ENCODE results near the gene LSP1. TPM values are rescaled to one million over a fixed set of nuclear protein-coding genes. Genes with fewer than 3 reads are reported as not detected.

Gene LSP1
- total RNA-seq, 1 donor from 2014 or later, result not detected

- no peak for DNase-seq (ENCODE audit: low read depth)
- TF ChIP-seq, protein P1, sequence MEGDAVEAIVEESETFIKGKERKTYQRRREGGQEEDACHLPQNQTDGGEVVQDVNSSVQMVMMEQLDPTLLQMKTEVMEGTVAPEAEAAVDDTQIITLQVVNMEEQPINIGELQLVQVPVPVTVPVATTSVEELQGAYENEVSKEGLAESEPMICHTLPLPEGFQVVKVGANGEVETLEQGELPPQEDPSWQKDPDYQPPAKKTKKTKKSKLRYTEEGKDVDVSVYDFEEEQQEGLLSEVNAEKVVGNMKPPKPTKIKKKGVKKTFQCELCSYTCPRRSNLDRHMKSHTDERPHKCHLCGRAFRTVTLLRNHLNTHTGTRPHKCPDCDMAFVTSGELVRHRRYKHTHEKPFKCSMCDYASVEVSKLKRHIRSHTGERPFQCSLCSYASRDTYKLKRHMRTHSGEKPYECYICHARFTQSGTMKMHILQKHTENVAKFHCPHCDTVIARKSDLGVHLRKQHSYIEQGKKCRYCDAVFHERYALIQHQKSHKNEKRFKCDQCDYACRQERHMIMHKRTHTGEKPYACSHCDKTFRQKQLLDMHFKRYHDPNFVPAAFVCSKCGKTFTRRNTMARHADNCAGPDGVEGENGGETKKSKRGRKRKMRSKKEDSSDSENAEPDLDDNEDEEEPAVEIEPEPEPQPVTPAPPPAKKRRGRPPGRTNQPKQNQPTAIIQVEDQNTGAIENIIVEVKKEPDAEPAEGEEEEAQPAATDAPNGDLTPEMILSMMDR (conservative IDR thresholded peaks at IDR 0.05; ENCODE audit: low read depth, low read length), result no peak
- no peak overlapping the region for H3K4me3 ChIP-seq (ENCODE audit: low read depth, low read length)
Measured at GRCh38 chr11:1899686-1900085, 46.8 kb downstream of the LSP1 start.

DNA sequence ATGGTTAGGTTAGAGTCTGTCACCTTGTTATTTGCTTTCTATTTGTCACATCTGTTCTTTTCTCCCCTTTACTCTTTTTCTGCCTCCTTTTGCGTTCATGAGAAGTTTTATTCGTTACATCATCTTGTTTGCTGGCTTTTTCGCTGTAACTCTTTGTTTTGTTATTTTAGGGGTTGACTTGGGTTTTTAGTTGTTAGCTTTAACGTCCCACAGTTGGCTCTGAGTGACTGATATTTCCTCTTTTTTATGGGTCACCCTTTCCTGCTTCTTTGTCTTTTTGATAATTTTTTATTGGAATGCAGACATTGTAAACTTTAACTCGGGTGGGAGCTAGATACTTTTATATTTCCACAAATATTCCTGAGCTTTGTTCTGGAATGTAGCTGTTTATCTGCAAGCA is 53.3 kb downstream of the LSP1 start:
- DNase-seq (ENCODE audit: low read depth), result no peak

DNA sequence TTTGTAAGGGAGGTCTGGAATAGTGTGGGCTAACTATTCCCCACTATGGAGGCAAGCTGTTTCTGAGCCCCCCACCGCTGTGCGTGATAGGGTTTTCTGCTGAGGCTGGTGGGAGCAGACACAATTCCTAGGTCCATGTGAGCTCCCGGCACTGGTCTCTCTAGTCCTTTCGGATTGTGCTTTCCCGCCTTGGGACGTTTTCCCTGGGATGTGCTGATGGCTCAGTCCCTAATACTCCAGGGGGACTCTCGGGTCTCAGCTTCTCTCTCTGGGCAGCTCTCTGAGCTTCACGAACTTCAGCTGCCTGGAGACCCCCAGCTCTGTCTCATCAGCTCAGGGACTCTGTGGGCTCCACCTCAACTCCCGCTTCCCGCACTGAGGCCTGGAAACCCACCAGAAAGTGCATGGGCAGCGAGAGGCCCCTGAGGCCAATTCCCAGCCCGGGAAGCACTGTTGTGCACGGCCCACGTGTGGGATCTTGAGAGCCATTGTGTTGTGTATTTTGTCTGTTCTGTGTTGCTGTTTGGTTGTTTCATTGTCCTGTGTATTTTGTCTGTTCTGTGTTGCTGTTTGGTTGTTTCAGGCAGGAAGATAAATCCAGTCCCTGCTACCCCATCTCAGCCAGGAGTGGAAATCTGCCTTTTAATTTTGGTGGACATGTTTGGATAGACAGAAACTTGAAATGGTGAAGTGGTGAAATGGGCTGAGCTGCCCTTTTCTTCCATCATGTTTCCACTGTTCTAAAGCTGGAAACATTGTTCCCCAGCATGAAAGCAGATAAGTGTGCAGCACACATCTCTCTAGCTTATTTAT is 53.9 kb downstream of the LSP1 start:
- no peak overlapping the region for H3K4me3 ChIP-seq (ENCODE audit: low read depth, low read length)
- TF ChIP-seq, protein P1 (conservative IDR thresholded peaks at IDR 0.05; ENCODE audit: low read depth, low read length), result no peak
- no peak for DNase-seq (ENCODE audit: low read depth)

More for the DNA sequence above, 53.3 kb downstream of the LSP1 start:
- H3K4me3 ChIP-seq (ENCODE audit: low read depth, low read length), result no peak overlapping the region
- TF ChIP-seq, protein P1 (conservative IDR thresholded peaks at IDR 0.05; ENCODE audit: low read depth, low read length), result no peak

DNA sequence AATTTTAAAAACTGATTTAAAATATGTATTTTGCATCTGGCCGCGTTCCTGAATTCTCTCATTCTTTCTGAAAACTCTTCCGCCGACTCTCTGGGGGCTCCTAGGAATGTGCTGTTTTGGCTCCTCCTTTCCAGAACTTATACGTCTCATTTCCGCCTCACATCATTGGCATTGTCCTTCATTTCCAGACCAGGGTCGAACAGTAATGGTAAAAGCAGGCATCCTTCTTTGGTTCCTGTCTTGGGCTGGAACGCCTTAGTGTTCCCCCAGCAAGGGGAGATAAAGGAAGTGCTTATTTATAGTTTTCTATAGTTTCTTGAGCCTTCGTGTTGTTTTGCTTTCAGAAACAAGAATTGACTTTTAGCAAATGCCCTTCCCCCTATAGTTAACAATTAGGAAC is 55.7 kb downstream of the LSP1 start:
- TF ChIP-seq, protein P1 (conservative IDR thresholded peaks at IDR 0.05; ENCODE audit: low read depth, low read length), result no peak
- H3K4me3 ChIP-seq (ENCODE audit: low read depth, low read length), result no peak overlapping the region
- DNase-seq (ENCODE audit: low read depth), result no peak

DNA sequence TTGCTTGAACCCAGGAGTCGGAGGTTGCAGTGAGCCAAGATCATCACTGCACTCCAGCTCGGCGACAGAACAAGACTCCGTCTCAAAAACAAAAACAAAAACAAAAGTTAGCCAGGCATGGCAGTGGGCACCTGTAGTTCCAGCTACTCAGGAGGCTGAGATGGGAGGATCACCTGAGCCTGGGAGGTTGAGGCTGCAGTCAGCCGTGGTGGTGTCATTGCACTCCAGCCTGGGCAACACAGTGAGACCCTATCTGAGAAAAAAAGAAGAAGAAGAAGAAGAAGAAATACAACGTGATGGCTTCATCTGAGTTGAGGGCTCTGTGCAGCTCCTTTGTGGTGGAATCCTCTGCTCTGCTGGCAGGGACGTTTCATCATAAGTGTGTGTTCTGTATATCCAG is 56.6 kb downstream of the LSP1 start:
- no peak overlapping the region for H3K4me3 ChIP-seq (ENCODE audit: low read depth, low read length)
- no peak for DNase-seq (ENCODE audit: low read depth)
- TF ChIP-seq, protein P1 (conservative IDR thresholded peaks at IDR 0.05; ENCODE audit: low read depth, low read length), result no peak

- no peak overlapping the region for H3K4me3 ChIP-seq (ENCODE audit: low read depth, low read length)
- DNase-seq (ENCODE audit: low read depth), result no peak
- TF ChIP-seq, protein P1 (conservative IDR thresholded peaks at IDR 0.05; ENCODE audit: low read depth, low read length), result no peak
Measured at GRCh38 chr11:1912289-1912878, 59.5 kb downstream of the LSP1 start.

Measured in epithelial cell of proximal tubule (primary cell).